ENCODE measurements around the gene SOHLH1.

GRCh38 chr9:135745189-135745588 lies 45.9 kb upstream of the SOHLH1 start:
- TF ChIP-seq CTCF (conservative IDR thresholded peaks at IDR 0.05; ENCODE audit: low read length) (no peak), EZH2phosphoT487 (IDR thresholded peaks at IDR 0.05; ENCODE audit: borderline replicate concordance, low read depth, low read length) (no peak)
